Stimulated activated CD4-positive, alpha-beta T cell treated with anti-CD3 and anti-CD28 coated beads, Interleukin-4, amount 100 ng/mL, for 1 hour (primary cell): Measurements from ENCODE around the gene NTM.

Experiments
- DNase-seq: peaks from one replicate; pipeline ENCODE4 v3.0.0-alpha.2; 2020

Gene NTM

GRCh38 chr11:131373095-131373725 lies 2.8 kb downstream of the NTM start:
- DNase-seq, result no peak

GRCh38 chr11:131373756-131374155 lies 3.3 kb downstream of the NTM start:
- DNase-seq, result no peak

GRCh38 chr11:131375421-131375820 lies 5.0 kb downstream of the NTM start:
- DNase-seq, result no peak

- DNase-seq, result no peak
These were observed 5.5 kb downstream of the NTM start for GRCh38 chr11:131375915-131376314.

GRCh38 chr11:131378931-131379330 lies 8.5 kb downstream of the NTM start:
- no peak for DNase-seq

GRCh38 chr11:131385763-131386390 lies 15.5 kb downstream of the NTM start:
- no peak for DNase-seq

- no peak for DNase-seq
These were observed 16.0 kb downstream of the NTM start for GRCh38 chr11:131386408-131386807.

GRCh38 chr11:131388030-131388429 lies 17.6 kb downstream of the NTM start:
- DNase-seq, result no peak

- DNase-seq, result no peak
These were observed 19.2 kb downstream of the NTM start for GRCh38 chr11:131389582-131389981.

- no peak for DNase-seq
These were observed 20.8 kb downstream of the NTM start for GRCh38 chr11:131391176-131391575.

- no peak for DNase-seq
These were observed 22.3 kb downstream of the NTM start for GRCh38 chr11:131392528-131393255.

- no peak for DNase-seq
These were observed 23.3 kb downstream of the NTM start for GRCh38 chr11:131393691-131394090.

GRCh38 chr11:131397675-131398074 lies 27.3 kb downstream of the NTM start:
- DNase-seq, result no peak

- no peak for DNase-seq
These were observed 31.6 kb downstream of the NTM start for GRCh38 chr11:131402040-131402439.

- no peak for DNase-seq
These were observed 33.6 kb downstream of the NTM start for GRCh38 chr11:131404010-131404409.

GRCh38 chr11:131408025-131408640 lies 37.7 kb downstream of the NTM start:
- DNase-seq, result no peak

- no peak for DNase-seq
These were observed 38.9 kb downstream of the NTM start for GRCh38 chr11:131409345-131409744.

GRCh38 chr11:131411636-131412035 lies 41.2 kb downstream of the NTM start:
- no peak for DNase-seq

GRCh38 chr11:131412061-131412460 lies 41.6 kb downstream of the NTM start:
- no peak for DNase-seq

GRCh38 chr11:131413217-131413616 lies 42.8 kb downstream of the NTM start:
- DNase-seq, result no peak

GRCh38 chr11:131418189-131418588 lies 47.8 kb downstream of the NTM start:
- DNase-seq, result no peak

- DNase-seq, result no peak
These were observed 50.8 kb downstream of the NTM start for GRCh38 chr11:131421066-131421855.

GRCh38 chr11:131422029-131422428 lies 51.6 kb downstream of the NTM start:
- DNase-seq, result no peak
